HCT116 (cell line): ENCODE results near the gene HGS. TPM values are rescaled to one million over a fixed set of nuclear protein-coding genes. Genes with fewer than 3 reads are reported as not detected.

Source experiments
- ATAC-seq: fragments of 200-7000 bp; cut with Tn5 transposase; 2 replicates; pipeline ENCODE4 v1.9.1; 2020; ENCODE audit warnings: mild to moderate bottlenecking, moderate library complexity
- BruUV-seq: library from RNA; stranded (reverse); fragments of 400-500 nt; replicated peaks from 2 replicates; lab custom pipeline; 2021; lab: Mats Ljungman, UMichigan
- CTCF ChIA-PET: fragments of 300-600 bp; sonication (Branson Sonifier 250); formaldehyde crosslinking; loops from one replicate; lab custom pipeline; 2021; ENCODE audit warnings: antibody characterized with exemption; lab: Charles Lee
- POLR2A ChIA-PET: fragments of 300-600, 350-600 bp; sonication (Branson Sonifier 250); formaldehyde crosslinking; loops from one replicate; lab custom pipeline; 2021; ENCODE audit warnings: antibody characterized with exemption; lab: Charles Lee
- RAD21 ChIA-PET, 2 experiments: fragments of 300-600 bp; sonication (Branson Sonifier 250); formaldehyde crosslinking; loops; one replicate each; lab custom pipeline; 2023; ENCODE audit warnings: low total read pairs in 2 of 2; ENCODE audit not compliant: uncharacterized antibody in 2 of 2, unreplicated experiment in 2 of 2, low non-redundant PET in 1 of 2; lab: Charles Lee
- DNase-seq: peaks from one replicate; pipeline ENCODE4 v3.0.0-alpha.2; 2010; ENCODE audit warnings: low read depth, low spot score
- H2AFZ ChIP-seq: fragments of 200-600 bp; shearing (Covaris generic), sonication (generic); 2 replicates; pipeline ENCODE4 v1.6.1; 2017; ENCODE audit warnings: low read depth, mixed run types, mixed read lengths, antibody characterized with exemption, low read length; ENCODE audit not compliant: poor library complexity, severe bottlenecking
- H3K27ac ChIP-seq: 2 replicates; pipeline ENCODE4 v1.5.1; 2012; ENCODE audit warnings: low read depth, low read length
- H3K27me3 ChIP-seq: fragments of 200-600 bp; sonication (generic); 2 replicates; pipeline ENCODE4 v1.6.1; 2016; ENCODE audit warnings: mixed run types, low read length, mixed read lengths; ENCODE audit not compliant: insufficient read depth
- H3K36me3 ChIP-seq, 2 experiments: fragments of 200-500 bp in 1 of 2; fragments of 200-600 bp in 1 of 2; sonication (Bioruptor generic) in 1 of 2; sonication (generic) in 1 of 2; 2 replicates each; pipeline versions ENCODE4 v1.5.1 to v1.6.1; 2014 to 2016; ENCODE audit warnings: low read length in 2 of 2, inconsistent platforms in 1 of 2, mixed read lengths in 1 of 2, mixed run types in 1 of 2; ENCODE audit not compliant: insufficient read depth in 2 of 2, control insufficient read depth in 1 of 2
- H3K4me1 ChIP-seq, 2 experiments: fragments of 200-600 bp in 1 of 2; sonication (generic) in 1 of 2; 2 replicates each; pipeline versions ENCODE4 v1.5.1 to v1.6.1; 2012 to 2017; ENCODE audit warnings: low read length in 2 of 2, inconsistent platforms in 1 of 2, mild to moderate bottlenecking in 1 of 2, mixed read lengths in 1 of 2, mixed run types in 1 of 2, moderate library complexity in 1 of 2; ENCODE audit not compliant: insufficient read depth in 2 of 2, control insufficient read depth in 1 of 2
- H3K4me2 ChIP-seq: fragments of 200-600 bp; sonication (generic); 2 replicates; pipeline ENCODE4 v1.6.1; 2017; ENCODE audit warnings: mixed run types, low read length, mixed read lengths
- H3K4me3 ChIP-seq, 2 experiments: fragments of 200-600 bp in 1 of 2; sonication (generic) in 1 of 2; replicated peaks in 1 of 2; 2 replicates each; pipeline ENCODE4 v1.5.1; 2011 to 2016; ENCODE audit warnings: low read length in 2 of 2, control low read depth in 1 of 2, low read depth in 1 of 2, mild to moderate bottlenecking in 1 of 2, mixed read lengths in 1 of 2, mixed run types in 1 of 2
- H3K79me2 ChIP-seq: fragments of 200-600 bp; sonication (generic); 2 replicates; pipeline ENCODE4 v1.6.1; 2017; ENCODE audit warnings: mild to moderate bottlenecking, mixed run types, low read length, moderate library complexity, mixed read lengths; ENCODE audit not compliant: insufficient read depth
- H3K9ac ChIP-seq: fragments of 200-600 bp; sonication (generic); 2 replicates; pipeline ENCODE4 v1.6.1; 2016; ENCODE audit warnings: low read length, mixed read lengths
- H3K9me2 ChIP-seq: fragments of 200-600 bp; sonication (generic), shearing (Covaris generic); 2 replicates; pipeline ENCODE4 v1.6.1; 2017; ENCODE audit warnings: mixed run types, mild to moderate bottlenecking, moderate library complexity; ENCODE audit not compliant: insufficient read depth
- H3K9me3 ChIP-seq, 2 experiments: fragments of 200-500 bp in 1 of 2; fragments of 200-600 bp in 1 of 2; sonication (Bioruptor generic) in 1 of 2; sonication (generic) in 1 of 2; 2 replicates each; pipeline ENCODE4 v1.6.1; 2014 to 2017; ENCODE audit warnings: low read length in 2 of 2, mixed read lengths in 2 of 2, inconsistent platforms in 1 of 2, low read depth in 1 of 2, mild to moderate bottlenecking in 1 of 2, mixed run types in 1 of 2, moderate library complexity in 1 of 2; ENCODE audit not compliant: control insufficient read depth in 1 of 2, insufficient read depth in 1 of 2
- H4K20me1 ChIP-seq: fragments of 200-600 bp; sonication (generic), shearing (Covaris generic); 2 replicates; pipeline ENCODE4 v1.6.1; 2017; ENCODE audit warnings: mixed run types, mild to moderate bottlenecking, moderate library complexity; ENCODE audit not compliant: insufficient read depth
- CEBPB ChIP-seq: IDR thresholded peaks from 2 replicates; pipeline ENCODE4 v1.6.1; 2012; ENCODE audit warnings: low read depth
- JUND ChIP-seq: IDR thresholded peaks from 2 replicates; pipeline ENCODE4 v1.6.1; 2012
- MAX ChIP-seq: IDR thresholded peaks from 2 replicates; pipeline ENCODE4 v1.6.1; 2012
- YY1 ChIP-seq: IDR thresholded peaks from 2 replicates; pipeline ENCODE4 v1.6.1; 2011; ENCODE audit warnings: low read length, low read depth, moderate library complexity, mild to moderate bottlenecking; ENCODE audit not compliant: insufficient replicate concordance; ENCODE audit errors: extremely low read depth
- intact Hi-C: fragments of 100-400 bp; cut with micrococcal nuclease; formaldehyde crosslinking; loops from 2 replicates; pipeline ENCODE4 v1.10.0; 2022
- total RNA-seq: library from RNA; stranded (reverse); gene quantifications from one replicate; pipeline ENCODE4 v1.2.1, GENCODE V29; 2021; ENCODE audit not compliant: unreplicated experiment

The HGS gene
- total RNA-seq, 1 experiment from 2014 or later = 231 TPM

- DNase-seq = no peak
- Histone ChIP-seq H3K36me3 (peaks cover 3 to 5% of the 10 kb centered on the region in 2 experiments; a peak in 3 of 4 replicates), H4K20me1 (no peaks in the 10 kb centered on the region), H3K4me3 (no peak overlapping the region), H2AFZ (no peak overlapping the region), H3K9me3 (no peaks in the 10 kb centered on the region), H3K27ac (no peak overlapping the region; the same call in 1 of the 2 replicates), H3K79me2 (peaks cover 1% of the 10 kb centered on the region; the same call in 1 of the 2 replicates), H3K4me1 (peaks cover 35 to 37% of the 10 kb centered on the region in 2 experiments), H3K27me3 (no peaks in the 10 kb centered on the region), H3K9ac (no peak overlapping the region), H3K4me2 (no peak overlapping the region), H3K9me2 (no peaks in the 10 kb centered on the region)
- intact Hi-C loops = no loop called here
- TSS peak; percentile 14 for BruUV-seq
- TF ChIP-seq CEBPB (no peak), JUND (no peak), MAX (no peak), YY1 (no peak)
- CTCF ChIA-PET = interaction anchor here (1.6 kb wide), 1 partner anchor 8 kb away, joined by 8 read pairs; the partner anchor contains the start of gene SLC25A10
- ATAC-seq = no peak
- RAD21 ChIA-PET = no interaction called here
- POLR2A ChIA-PET = interaction anchor here (0.9 kb wide), 1 partner anchor 112 kb away, joined by 3 read pairs; the partner anchor contains the start of gene MCRIP1
Observed at GRCh38 chr17:81720267-81721071, 36.7 kb downstream of the HGS start.
